Gastrocnemius medialis (tissue), 4 donors: Measurements from ENCODE around the gene PPP1R11.

Source experiments
- CTCF ChIP-seq, 5 experiments: fragments of 450-650 bp in 3 of 5; fragments of 200-600 bp in 2 of 5; sonication (generic) in 2 of 5; IDR thresholded peaks in 4 of 5; conservative IDR thresholded peaks in 1 of 5; 1 replicate in 4 of 5; 2 replicates in 1 of 5; pipeline ENCODE4 v1.5.1; 2016 to 2019; ENCODE audit warnings: antibody characterized with exemption in 5 of 5, mild to moderate bottlenecking in 3 of 5, moderate library complexity in 3 of 5
- POLR2A ChIP-seq, 2 donors: fragments of 450-650 bp; IDR thresholded peaks; one replicate each; pipeline ENCODE4 v1.6.1; 2017; ENCODE audit warnings: antibody characterized with exemption in 2 of 2, mild to moderate bottlenecking in 2 of 2, moderate library complexity in 2 of 2

- TF ChIP-seq CTCF (IDR thresholded peaks at IDR 0.05 in 4 of 5, conservative IDR thresholded peaks at IDR 0.05 in 1 of 5) (no peak), POLR2A (IDR thresholded peaks at IDR 0.05) (no peak)
Measured at GRCh38 chr6:30103872-30104179, 36.8 kb downstream of the PPP1R11 start.
